Testis (tissue), 3 donors: ENCODE measurements around the gene TNFRSF8. TPM values are rescaled to one million over a fixed set of nuclear protein-coding genes. Genes with fewer than 3 reads are reported as not detected.

Experiments
- DNase-seq: peaks from one replicate; pipeline ENCODE4 v3.0.0-alpha.2; 2019
- H3K27ac ChIP-seq, 2 donors: fragments of 200-600 bp; sonication (generic); one replicate each; pipeline ENCODE4 v1.5.1; 2019
- H3K27me3 ChIP-seq: fragments of 200-600 bp; sonication (generic); one replicate; pipeline ENCODE4 v1.5.1; 2019
- H3K36me3 ChIP-seq: fragments of 200-600 bp; sonication (generic); one replicate; pipeline ENCODE4 v1.5.1; 2017; ENCODE audit warnings: low read depth; ENCODE audit errors: missing control alignments
- H3K4me1 ChIP-seq: fragments of 200-600 bp; sonication (generic); one replicate; pipeline ENCODE4 v1.5.1; 2019
- H3K4me3 ChIP-seq, 2 donors: fragments of 200-600 bp; sonication (generic); one replicate each; pipeline ENCODE4 v1.5.1; 2017 to 2019
- H3K9me3 ChIP-seq: fragments of 200-600 bp; sonication (generic); one replicate; pipeline ENCODE4 v1.5.1; 2017
- CTCF ChIP-seq, 3 experiments: fragments of 450-650 bp in 2 of 3; fragments of 200-600 bp in 1 of 3; sonication (generic) in 1 of 3; IDR thresholded peaks; one replicate each; pipeline ENCODE4 v1.5.1; 2016 to 2019; ENCODE audit warnings: antibody characterized with exemption in 3 of 3, mild to moderate bottlenecking in 2 of 3, moderate library complexity in 1 of 3
- POLR2A ChIP-seq: fragments of 450-650 bp; IDR thresholded peaks from one replicate; pipeline ENCODE4 v1.6.1; 2017; ENCODE audit warnings: antibody characterized with exemption, mild to moderate bottlenecking, moderate library complexity
- WGBS, 2 donors: methylation state at CpG; one replicate each; pipeline ENCODE4 v1.1.5; 2018; 5-methylcytosine and 5-hydroxymethylcytosine counted together
- intact Hi-C: fragments of 100-400 bp; cut with DNase I; formaldehyde crosslinking; loops from one replicate; pipeline ENCODE4 v1.15.1; 2023; ENCODE audit warnings: low total_unique reads
- polyA plus RNA-seq: library from polyadenylated mRNA; stranded (reverse); fragments of 350-450 nt; fragmentation: Illumina TruSeq; extraction: RNeasy Lipid Tissue Mini Kit (QIAGEN cat#74804); gene quantifications from one replicate; pipeline ENCODE4 v1.2.3, GENCODE V29; 2014; ENCODE audit warnings: low read depth, low replicate concordance; ENCODE audit not compliant: insufficient read depth
- total RNA-seq, 2 donors: library from RNA; depleted of rRNA; stranded (reverse); fragments of >200 nt; gene quantifications; one replicate each; pipeline ENCODE4 v1.2.3, GENCODE V29; 2016

TNFRSF8 gene
- total and polyA plus RNA-seq, 3 donors from 2014 or later = 5.0 to 6.9 (median 5.4) TPM

- Histone ChIP-seq H3K36me3 (no peaks in the 10 kb centered on the region), H3K27ac (no peak overlapping the region), H3K4me1 (no peaks in the 10 kb centered on the region), H3K27me3 (no peaks in the 10 kb centered on the region), H3K4me3 (no peak overlapping the region), H3K9me3 (no peaks in the 10 kb centered on the region)
- intact Hi-C loops = no loop called here
- 69 to 73% methylated on average over 6 of the region's 6 CpGs for WGBS, 2 donors
- DNase-seq = no peak
- no peak for TF ChIP-seq POLR2A
These were observed 17.1 kb downstream of the TNFRSF8 start for GRCh38 chr1:12080156-12080555.

- Histone ChIP-seq H3K4me1 (no peaks in the 10 kb centered on the region), H3K27me3 (no peaks in the 10 kb centered on the region), H3K27ac (no peak overlapping the region), H3K36me3 (no peaks in the 10 kb centered on the region), H3K9me3 (no peaks in the 10 kb centered on the region), H3K4me3 (no peak overlapping the region)
- intact Hi-C loops = no loop called here
- WGBS, 2 donors = 93 to 95% methylated on average over 5 to 9 of the region's 9 CpGs
- DNase-seq = no peak
- TF ChIP-seq CTCF (IDR thresholded peaks at IDR 0.05) (no peak), POLR2A (no peak)
These were observed 17.9 kb downstream of the TNFRSF8 start for GRCh38 chr1:12080773-12081556.

GRCh38 chr1:12081648-12082396 lies 18.7 kb downstream of the TNFRSF8 start:
- no peaks in the 10 kb centered on the region for H3K4me1 ChIP-seq
- intact Hi-C loops = no loop called here
- TF ChIP-seq POLR2A (no peak), CTCF (IDR thresholded peaks at IDR 0.05) (no peak)
- H3K4me3 ChIP-seq = no peak overlapping the region
- H3K9me3 ChIP-seq = no peaks in the 10 kb centered on the region
- no peak for DNase-seq
- no peaks in the 10 kb centered on the region for H3K36me3 ChIP-seq
- no peak overlapping the region for H3K27ac ChIP-seq
- H3K27me3 ChIP-seq = no peaks in the 10 kb centered on the region
- WGBS, 2 donors = 91 to 93% methylated on average over 6 to 7 of the region's 7 CpGs

GRCh38 chr1:12082988-12083387 lies 19.9 kb downstream of the TNFRSF8 start:
- Histone ChIP-seq H3K27me3 (no peaks in the 10 kb centered on the region), H3K4me3 (no peak overlapping the region), H3K9me3 (no peaks in the 10 kb centered on the region), H3K36me3 (no peaks in the 10 kb centered on the region), H3K4me1 (no peaks in the 10 kb centered on the region), H3K27ac (no peak overlapping the region)
- no peak for TF ChIP-seq POLR2A
- no peak for TF ChIP-seq CTCF (IDR thresholded peaks at IDR 0.05)
- WGBS, 2 donors = 86 to 90% methylated on average over 4 of the region's 4 CpGs
- no peak for DNase-seq
- intact Hi-C loops = no loop called here

GRCh38 chr1:12083766-12084165 lies 20.7 kb downstream of the TNFRSF8 start:
- H3K27ac ChIP-seq = no peak overlapping the region
- no peaks in the 10 kb centered on the region for H3K9me3 ChIP-seq
- TF ChIP-seq POLR2A (no peak), CTCF (IDR thresholded peaks at IDR 0.05) (no peak)
- WGBS, 2 donors = 74 to 76% methylated on average over 8 of the region's 8 CpGs
- no peak for DNase-seq
- no peaks in the 10 kb centered on the region for H3K36me3 ChIP-seq
- intact Hi-C loops = no loop called here
- H3K4me3 ChIP-seq = no peak overlapping the region
- H3K27me3 ChIP-seq = no peaks in the 10 kb centered on the region
- H3K4me1 ChIP-seq = no peaks in the 10 kb centered on the region
